Activated T-helper 1 cell treated with Interleukin-2 at 50 U/mL for 16 hours (primary cell): ENCODE results near the gene PCDHA1.

Source experiments
- DNase-seq: peaks from one replicate; pipeline ENCODE4 v3.0.0-alpha.2; 2020; ENCODE audit warnings: low read depth

Gene PCDHA1

DNA sequence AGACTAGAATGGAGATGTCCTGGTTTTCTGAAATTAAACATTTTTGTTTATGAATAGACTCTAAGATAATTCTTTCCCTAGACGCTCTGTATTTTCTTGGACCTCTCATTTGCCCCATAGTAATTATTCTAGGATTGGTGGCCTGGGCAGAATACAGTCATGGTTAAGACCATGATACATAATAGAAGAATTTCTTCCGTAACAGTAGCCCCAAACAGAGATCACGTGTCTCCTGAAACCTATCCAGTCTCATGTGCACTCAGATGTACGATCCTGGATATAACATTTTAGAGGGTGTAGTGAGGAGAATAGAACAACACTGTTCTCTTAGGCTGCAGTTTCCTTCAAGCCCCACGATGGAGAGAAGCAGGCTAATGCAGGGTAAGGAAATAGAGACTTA is 202.7 kb downstream of the PCDHA1 start:
- no peak for DNase-seq

DNA sequence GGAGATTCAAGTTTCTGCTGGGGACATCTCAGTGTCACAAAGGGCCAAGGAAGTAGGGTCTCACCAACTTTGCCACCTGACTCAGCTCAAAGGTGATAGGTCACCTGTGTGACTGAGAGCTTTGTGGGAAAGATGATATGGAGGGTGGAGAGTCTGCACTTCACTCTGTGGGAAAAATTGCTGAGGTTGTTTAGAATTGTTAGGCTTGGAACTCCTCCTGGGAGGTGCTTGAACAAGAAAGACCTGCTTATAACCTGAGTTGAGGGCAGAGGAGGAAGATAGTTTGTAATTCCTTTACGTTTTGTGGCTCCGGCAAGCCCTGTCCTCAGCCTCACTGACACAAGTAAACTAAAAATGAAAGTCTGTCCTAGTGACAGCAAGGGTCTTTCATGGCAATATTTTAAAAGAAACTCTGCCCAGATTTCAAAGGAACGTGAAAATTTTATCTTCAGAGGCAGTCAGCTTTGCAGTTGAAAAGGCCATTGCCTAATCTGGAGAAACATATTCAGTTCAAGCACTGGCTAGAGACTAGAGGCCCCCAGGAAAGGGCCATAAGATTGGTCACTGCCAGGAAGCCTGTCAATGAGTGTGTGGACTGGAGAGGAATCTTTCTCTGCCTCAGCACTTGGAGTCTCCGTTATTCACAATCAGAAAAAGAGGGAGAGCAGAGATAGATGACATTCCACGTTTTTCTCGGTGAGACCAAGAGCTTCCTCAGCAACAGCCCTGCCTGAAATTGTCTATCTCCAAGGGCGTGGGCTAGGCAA is 203.5 kb downstream of the PCDHA1 start:
- no peak for DNase-seq

DNA sequence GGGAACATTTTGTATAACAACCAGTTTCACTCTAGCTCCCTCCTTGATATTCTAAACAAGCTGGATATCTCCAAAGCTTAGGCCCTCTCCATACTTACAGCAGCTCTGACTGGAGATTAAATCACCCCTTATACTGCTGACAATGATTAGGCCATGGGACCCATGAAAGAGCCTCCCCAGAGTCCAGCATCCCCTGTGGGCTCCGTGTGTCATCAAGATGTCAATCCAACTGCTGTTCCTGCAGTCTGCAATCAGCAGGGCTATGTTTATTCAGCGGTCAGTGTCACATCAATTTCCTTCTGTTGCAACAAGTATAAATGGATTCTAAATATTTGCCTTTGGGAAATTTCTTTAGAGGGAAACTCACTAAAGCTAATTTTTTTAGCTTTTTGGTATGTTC is 206.9 kb downstream of the PCDHA1 start:
- no peak for DNase-seq

DNA sequence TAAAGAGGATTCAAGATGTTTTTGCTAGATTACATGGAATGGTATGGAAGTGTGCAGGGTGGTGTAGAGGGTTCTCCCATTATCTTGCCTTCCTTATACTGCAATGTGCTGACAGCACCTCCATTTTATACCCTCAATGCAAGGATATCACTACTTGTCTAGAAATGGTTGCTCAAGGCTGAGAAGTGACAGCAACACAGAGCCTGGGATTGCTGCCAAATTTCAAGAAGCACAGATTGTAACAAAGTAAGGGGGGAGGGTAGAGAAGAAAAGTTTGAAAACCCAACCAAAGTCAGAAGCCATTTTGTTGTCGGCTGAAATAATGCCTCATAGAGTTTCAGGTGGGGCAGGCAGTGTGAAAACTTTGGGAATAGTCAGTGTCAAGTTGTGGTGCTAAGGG is 210.1 kb downstream of the PCDHA1 start:
- no peak for DNase-seq

DNA sequence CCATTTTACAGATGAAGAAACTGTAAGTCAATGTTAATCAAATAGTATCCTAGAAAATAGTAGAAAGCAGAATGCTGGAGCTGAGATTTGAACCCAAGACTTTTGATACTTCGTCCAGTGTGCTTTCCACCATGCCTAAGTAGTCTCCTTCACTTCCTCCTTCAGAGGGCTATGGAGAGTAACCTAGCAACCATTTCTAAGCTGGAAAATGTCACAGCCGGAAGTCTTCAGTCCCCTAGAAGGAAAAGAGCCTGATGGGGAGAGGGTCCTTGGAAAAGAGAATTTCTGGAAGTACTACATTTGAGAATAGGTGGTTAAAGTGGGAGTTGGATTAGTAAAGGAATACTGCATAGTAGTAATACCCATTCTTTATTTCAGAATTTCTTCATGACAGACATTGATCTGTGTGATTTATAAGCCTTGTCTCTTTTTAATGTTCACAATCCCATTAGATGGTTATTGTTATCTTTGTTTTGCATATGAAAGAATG is 213.0 kb downstream of the PCDHA1 start:
- no peak for DNase-seq

DNA sequence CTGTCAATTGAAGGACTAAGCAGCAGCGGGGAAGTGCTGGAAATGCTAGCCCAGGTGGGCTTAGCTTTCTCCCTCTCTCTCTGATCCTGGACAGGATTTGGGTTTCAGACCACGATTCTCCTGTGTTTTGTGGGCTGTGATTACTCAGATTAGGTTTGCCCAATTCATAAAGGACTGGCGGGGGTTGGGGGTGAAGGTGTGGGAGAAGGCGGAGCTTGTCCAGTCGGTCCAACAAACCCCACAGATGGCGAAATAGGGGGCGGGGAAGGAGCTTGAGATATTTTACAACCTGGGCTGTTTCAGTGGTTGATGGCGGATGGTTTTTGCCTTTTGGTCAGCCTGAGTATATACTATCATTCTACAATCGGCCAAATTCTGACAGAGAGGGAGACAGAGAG is 215.5 kb downstream of the PCDHA1 start:
- DNase-seq: no peak

DNA sequence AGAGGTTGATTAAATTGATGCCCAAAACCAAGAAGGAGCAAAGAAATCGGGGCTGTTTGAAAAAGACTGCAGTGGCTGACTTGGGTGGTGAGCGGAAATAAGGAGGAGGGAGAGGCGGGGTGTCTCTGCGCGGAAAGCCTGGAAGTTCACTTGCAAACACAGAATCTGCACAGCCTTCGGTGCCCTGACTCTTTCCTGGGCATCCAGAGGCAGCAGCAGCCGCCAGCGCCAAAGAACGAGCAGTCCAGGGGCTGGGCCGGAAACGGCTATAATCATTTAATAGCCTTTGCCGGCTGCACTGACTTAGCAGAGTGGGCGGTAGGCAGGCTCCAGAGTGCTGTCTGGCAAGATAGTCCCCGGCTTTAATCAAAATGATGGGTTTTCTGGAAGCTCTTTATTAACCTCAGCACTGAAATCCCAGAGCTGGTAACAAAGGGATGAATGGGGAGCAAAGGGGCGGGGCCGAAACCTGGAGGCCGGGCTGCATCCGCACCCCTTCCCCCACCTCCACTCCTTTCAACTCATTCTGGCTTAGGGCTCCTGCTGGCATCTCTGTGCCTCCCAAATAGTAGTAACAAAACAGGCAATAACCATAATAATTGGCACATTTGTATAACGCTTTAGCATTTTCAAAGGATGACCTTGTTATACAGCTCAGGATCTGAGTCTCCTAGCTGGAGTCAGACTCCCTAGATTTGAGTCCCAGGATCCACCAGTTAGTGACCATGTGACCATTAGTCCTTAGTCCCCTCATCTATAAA is 216.1 kb downstream of the PCDHA1 start:
- DNase-seq: no peak

DNA sequence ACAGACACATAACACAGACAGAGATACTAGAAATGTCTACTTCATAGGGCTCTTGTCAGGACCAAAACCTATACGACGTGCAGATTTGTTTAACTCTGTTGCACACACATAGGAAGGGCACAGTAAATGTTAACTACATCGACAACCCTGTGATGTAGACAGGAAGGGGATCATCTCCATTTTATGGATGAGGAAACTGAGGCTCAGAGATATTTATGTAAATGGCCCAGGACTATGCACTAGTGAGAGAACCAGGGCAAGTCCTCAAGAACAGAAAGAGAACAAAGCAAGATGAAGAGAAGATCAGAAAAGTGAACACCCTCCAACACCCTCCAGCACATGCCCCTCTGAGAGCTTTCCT is 216.6 kb downstream of the PCDHA1 start:
- DNase-seq: no peak

DNA sequence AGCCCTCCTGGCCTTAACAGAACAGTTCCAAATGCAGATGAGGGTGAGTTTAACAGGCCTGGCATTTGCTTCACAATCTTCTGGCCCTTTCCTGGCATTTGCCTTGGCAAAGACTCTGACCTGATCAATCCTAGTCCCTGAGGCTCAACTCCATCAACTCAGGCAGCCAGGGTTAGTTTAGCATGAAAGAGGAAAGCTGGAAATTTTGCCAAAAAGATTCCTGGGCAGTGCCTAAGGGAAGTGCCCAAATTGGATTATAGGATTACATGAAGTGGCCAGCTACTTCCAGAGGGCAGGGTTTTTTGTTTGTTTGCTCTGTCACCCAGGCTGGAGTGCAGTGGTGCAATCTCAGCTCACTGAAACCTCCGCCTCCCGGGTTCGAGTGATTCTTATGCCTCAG is 217.1 kb downstream of the PCDHA1 start:
- DNase-seq: no peak

DNA sequence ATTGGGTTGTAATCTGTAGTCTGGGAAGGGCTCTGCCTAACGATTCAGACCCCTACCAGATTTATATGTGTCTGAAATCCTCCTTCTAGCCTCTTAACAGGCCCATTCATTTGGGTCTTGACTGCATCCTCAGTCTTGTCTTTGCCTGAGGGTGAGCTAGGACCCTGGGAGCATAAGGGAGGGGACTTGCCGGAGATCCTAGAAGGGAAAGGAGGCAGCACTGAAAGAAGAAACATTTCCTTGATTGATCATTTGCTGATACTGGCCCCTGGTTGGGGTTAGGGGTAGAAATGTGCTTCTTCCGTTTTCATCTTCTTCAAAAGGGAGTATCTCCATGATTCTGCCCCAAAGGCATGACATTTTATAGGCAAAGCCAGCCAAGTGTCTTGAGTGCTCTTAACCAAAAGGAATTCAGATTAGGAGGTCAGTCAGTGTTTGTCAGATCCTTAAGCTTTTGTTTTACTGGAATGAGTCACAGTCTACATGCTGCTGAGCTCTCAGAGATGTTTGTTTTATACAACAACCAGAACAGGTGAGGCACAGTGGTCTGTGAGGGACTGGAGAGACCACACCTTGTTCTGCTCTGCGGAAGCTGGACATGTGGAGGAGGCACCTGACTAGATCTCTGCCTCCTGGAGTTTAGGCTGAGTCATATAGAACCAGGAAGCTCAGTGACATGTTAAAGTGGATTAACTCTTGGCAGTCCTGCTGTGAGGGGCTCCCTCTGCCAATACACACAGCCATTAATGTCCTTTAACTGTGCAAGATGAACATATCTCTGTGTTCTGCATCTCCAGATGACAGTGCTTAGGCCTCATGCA is 218.1 kb downstream of the PCDHA1 start:
- DNase-seq: no peak

DNA sequence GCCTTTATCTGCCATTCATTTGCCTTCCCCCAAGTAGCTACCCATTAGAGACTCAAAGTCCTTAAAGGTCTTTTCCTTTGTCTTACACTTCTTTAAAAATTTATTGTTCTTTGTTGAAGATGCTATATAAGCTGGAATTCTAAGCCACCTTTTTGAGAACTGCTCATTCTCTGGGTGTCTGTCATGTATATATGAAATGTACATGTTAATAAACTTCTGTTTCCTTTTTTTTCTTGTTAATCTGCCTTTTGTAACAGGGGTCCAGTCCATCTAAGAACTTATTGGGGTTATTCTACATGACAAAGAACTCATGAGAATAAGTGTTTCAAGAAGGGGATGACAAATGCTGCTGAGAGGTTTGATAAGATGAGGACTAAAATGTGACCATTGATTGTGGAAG is 221.9 kb downstream of the PCDHA1 start:
- DNase-seq: no peak

DNA sequence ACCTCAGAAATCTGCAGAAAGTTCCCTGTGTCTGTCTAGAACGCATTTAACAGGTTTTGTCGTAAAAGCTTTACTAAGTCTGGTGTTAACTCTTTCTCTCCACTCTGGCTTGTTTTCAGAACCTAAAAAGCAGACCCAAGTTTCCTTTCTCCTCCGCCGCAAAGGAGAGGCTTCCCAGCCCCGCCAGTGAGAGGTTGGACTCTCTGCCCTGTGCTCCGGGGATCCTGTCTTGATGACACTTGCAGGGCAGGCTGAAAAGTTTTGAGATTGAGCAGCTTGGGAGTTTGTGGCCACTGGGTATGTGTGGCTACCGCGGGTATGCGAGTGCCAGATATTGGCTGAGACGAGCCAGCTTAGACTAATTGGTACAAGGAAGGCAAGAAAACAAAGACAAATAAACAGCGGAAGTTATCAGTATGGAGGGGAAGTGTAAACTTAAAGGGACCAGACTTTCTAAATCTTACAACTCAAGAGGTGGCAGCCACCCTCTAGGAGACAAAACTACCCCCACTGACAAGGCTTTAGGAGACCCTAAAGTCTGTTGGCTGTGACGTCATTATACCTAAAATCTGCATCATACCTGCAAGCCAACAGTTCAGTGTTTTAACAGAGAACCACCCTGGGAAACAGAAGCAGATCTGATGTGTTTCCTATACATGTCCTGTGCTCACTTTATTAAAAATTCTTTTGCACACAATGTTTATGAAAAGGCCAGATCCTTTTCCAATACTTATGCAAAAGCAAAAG is 224.3 kb downstream of the PCDHA1 start:
- DNase-seq: no peak

DNA sequence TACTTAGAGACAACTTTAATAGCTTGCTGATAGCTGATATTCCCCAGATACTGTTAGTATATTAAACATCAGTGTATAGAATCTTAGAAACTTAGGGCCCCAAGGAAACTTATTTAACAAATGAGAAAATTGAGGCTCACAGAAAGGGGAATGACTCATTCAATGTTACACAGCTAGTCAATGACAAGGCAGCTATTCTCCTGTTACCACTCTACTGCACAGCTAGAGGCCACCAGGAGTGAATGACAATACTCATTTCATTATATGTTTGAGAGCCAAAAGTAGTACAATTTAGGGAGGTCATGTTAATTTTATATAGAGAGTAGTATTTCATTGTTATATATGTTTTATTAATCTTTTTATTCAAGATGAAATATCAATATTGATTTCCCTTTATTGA is 232.0 kb downstream of the PCDHA1 start:
- DNase-seq: no peak

DNA sequence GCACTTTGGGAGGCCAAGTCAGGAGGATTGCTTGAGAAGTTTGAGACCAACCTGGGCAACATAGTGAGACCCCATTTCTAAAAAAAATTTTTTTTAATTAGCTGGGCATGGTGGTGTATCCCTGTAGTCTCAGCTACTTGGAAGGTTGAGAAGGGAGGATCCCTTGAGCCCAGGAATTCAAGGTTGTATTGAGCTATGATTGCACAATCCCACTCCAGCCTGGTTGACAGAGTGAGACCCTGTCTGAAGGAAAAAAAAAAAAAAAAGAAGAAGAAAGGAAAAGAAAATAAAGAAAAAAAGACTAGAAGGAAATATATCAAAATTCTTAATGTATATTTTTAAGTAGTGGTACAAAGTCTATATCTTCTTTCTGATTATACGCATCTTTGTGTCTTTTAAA is 236.4 kb downstream of the PCDHA1 start:
- DNase-seq: no peak

DNA sequence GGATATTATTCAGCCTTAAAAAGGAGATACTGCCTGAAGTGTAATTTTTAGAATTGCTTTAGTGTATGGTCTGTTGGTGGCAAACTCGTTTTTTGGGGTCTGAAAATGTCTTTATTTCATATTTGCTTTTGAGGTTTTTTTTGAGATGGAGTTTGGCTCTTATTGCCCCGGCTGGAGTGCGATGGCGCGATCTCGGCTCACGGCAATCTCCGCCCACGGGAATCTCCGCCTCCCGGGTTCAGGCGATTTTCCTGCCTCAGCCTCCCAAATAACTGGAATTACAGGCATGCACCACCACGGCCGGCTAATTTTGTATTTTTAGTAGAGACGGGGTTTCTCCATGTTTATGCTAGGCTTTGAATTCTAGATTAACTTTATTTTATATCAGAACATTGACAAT is 245.1 kb downstream of the PCDHA1 start:
- no peak for DNase-seq

DNA sequence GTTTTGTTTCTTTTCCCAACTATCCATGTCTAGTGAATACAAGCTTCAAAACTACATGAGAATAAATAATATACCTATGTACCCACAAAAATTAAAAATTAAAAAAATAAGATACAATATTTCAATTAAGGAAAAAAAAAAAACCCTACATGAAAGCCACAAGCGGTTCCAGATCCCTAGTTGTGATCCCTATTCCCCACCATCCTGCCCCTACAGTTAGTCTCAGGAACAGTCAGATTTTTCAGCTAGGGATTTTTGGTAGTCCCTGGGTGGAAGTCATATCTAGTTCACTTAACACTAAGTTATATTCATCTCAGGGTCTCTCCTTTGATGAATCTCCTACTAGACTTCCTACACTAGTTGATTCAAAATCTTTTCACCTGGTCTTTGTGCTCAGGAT is 246.7 kb downstream of the PCDHA1 start:
- no peak for DNase-seq

DNA sequence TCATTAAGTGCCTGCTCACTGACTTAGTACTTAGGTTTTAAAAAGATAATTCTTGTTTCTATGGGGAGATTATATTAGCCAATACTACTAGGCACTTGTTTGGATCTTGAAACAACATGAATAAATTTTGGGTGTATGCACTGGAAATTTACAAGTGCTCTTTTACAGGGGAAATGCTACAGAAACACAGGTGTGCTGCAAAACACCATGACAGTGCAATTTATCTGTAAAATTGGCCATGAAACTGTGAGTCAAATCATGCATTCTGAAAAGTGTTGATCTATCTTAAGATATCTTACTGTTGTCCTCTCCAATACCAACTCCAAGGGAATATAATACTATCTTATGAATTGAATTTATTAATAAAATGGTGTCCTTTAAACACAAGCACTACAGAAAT is 253.1 kb downstream of the PCDHA1 start:
- DNase-seq: no peak

DNA sequence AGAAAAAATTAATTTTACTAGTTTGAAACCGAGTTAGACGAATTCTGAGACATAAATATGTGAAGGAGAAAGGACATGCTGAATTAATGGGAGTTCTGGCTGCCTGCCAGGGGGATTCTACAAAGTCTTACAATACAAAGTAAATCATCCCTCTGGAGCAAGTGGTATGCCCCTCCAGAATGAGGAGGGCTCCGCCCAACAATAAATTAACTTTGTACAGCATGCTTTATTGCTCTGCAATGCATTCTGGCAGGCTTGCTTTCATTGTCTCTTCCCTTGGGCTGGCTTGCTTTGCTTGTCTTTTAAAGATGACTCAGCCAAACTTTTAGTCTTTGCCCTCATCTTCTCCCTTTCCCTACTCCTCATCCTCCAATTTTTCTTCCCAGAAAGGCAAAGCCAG is 253.6 kb downstream of the PCDHA1 start:
- no peak for DNase-seq

DNA sequence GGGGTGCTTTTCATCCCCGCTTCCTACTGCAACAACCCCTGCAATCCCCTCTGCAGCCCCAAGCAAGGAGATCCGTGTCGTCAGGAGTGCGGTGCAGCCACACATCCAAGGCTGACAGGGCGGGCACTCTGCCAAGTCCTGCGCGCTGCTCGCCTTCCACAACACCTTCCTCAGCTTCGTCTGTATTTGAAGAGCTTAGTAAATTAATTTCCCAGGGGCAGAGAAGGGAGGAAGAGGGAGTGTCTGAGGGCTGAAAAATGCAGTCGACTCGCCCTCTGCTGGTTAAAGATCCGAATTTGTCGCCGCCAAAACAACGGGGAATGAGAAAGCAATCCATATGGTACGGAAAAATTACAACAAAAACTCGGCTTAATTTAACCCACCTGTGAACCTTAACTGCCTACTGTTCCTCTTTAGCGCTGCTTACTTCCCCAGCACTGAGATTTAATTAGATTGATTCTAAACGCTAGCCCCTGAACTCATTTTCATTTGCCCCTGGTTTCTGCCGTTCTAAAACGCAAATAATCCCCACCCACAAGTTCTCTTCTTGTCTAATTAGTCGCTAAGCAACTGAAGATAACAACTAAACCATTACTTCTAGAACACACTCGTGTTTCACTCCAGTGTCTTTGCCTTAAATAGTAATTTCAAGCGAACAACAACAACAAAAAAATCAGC is 254.3 kb downstream of the PCDHA1 start:
- no peak for DNase-seq

DNA sequence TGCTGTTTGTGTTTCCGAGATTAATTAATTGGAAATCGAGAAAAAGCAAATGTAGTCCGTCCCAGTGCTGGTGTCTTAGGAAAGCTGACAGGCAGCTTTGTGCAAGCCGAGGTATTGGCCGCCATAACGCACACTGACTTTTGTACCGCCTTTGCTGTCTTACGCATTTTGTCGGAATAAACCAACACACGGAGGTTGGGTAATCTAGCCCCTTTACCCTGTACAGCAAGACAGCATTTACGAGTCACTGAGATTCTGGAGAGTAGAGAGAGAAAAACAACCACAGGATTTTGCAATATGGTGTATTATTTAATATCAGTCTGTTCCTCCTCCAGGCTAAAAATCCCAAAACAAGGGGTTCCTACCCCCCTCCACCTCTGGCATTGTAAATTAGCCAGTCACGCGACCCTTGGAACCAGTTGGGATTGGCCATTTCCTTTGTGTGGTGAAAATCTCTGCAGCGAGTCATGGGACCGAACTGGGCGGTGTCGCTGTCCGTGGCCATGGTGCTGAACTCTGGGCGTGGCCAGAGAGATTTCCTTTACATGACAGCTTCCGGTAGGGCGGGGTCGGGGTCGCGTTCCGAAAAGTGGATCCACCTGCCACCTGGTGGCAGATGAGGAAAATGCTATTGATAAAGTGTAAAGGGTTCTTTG is 255.0 kb downstream of the PCDHA1 start:
- DNase-seq: peak; percentile 17

DNA sequence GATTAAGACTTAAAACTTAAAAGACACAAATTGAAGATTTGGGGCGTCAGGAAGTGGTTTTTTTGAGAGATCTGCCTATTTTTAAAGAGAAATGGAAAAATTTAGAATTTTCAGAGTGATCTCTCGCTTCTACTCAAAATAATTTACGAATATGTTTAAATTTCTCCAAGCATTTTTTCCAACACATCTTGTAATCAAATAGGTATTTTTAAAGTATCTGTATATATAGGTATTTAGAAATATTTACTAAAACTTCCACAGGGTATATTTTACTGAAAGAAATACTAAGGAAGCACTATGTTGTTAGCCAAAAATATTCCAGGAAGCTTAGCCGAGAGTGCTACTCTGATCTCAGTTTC is 255.5 kb downstream of the PCDHA1 start:
- no peak for DNase-seq
